Measurements from ENCODE around the gene SLC2A6.

SLC2A6 gene

DNA sequence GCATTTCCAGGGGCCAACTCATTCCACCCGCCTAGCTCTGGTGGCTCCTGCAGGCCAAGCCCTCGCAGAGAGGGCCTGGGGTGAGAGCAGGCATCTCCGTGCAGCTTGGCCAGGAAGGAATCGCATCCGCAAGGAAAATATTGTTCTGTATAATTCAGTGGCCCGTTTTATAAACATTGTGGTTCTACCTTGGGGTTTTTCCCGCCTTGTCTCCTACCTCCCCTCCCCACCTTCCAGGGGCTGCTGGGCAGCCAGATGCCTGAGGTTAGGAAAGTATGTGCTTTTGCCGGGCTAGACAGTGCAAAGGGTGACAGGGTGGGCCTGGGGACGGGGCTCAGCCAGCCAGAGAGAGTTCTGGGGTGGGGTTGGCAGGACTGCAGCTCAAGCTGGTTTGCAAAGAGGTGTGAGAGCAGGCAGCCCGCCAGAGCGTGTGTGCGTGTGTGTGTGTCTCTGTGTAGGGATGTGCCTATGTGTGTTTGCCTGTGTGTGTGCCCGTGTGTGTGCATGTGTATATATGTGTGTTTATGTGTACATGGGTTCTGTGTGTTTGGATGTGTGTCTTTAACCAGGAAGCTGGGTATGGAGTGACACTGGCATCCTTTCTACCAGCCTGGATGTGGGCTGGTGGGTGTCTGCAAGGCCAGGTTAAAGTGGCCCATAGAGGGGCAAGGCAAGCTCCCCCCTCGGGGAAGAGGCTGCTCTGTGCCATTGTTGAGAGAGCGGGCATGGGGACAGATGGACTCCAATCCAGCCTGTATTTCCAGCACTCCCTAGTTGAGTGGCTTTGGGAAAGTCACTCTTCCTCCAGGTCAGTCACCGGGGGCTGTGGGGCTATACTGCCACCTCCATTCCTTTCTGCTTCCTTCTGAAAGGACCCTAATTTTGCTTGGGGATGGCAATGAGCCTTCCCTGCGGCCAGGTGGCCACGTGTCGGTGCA lies 10.6 kb upstream of the SLC2A6 start:
- DNase-seq (ENCODE audit: low read depth), result no peak
- no peak overlapping the region for H3K4me3 ChIP-seq (ENCODE audit: low read length)
- TF ChIP-seq, protein P1, sequence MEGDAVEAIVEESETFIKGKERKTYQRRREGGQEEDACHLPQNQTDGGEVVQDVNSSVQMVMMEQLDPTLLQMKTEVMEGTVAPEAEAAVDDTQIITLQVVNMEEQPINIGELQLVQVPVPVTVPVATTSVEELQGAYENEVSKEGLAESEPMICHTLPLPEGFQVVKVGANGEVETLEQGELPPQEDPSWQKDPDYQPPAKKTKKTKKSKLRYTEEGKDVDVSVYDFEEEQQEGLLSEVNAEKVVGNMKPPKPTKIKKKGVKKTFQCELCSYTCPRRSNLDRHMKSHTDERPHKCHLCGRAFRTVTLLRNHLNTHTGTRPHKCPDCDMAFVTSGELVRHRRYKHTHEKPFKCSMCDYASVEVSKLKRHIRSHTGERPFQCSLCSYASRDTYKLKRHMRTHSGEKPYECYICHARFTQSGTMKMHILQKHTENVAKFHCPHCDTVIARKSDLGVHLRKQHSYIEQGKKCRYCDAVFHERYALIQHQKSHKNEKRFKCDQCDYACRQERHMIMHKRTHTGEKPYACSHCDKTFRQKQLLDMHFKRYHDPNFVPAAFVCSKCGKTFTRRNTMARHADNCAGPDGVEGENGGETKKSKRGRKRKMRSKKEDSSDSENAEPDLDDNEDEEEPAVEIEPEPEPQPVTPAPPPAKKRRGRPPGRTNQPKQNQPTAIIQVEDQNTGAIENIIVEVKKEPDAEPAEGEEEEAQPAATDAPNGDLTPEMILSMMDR (IDR thresholded peaks at IDR 0.05; ENCODE audit: insufficient read depth, low read depth, low read length, missing control alignments), result no peak

- TF ChIP-seq, protein P1 (IDR thresholded peaks at IDR 0.05; ENCODE audit: insufficient read depth, low read depth, low read length, missing control alignments), result no peak
- no peak for DNase-seq (ENCODE audit: low read depth)
- H3K4me3 ChIP-seq (ENCODE audit: low read length), result no peak overlapping the region
Observed at GRCh38 chr9:133488686-133489252, 9.9 kb upstream of the SLC2A6 start.

DNA sequence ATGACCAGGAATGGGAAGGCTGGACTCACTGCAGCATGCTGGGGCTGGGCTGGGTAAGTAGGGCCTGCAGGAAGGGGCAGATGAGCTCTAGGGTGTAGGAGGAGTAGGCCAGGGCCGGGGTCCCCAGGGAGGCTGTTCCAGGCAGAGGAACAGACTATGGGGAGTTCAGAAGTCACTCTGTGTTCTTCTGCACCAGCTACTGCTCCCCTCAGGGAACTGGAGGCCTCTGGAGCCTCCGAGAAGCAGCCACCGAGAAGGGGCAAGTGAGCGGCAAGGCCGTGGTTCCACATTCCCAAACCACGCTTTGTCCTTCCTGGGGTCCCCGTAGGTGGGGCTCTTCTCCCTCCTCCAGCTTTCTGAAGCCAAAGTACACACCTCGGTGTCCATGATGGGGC lies 8.4 kb upstream of the SLC2A6 start:
- H3K4me3 ChIP-seq (ENCODE audit: low read length), result no peak overlapping the region
- DNase-seq (ENCODE audit: low read depth), result no peak
- TF ChIP-seq, protein P1 (IDR thresholded peaks at IDR 0.05; ENCODE audit: insufficient read depth, low read depth, low read length, missing control alignments), result no peak

DNA sequence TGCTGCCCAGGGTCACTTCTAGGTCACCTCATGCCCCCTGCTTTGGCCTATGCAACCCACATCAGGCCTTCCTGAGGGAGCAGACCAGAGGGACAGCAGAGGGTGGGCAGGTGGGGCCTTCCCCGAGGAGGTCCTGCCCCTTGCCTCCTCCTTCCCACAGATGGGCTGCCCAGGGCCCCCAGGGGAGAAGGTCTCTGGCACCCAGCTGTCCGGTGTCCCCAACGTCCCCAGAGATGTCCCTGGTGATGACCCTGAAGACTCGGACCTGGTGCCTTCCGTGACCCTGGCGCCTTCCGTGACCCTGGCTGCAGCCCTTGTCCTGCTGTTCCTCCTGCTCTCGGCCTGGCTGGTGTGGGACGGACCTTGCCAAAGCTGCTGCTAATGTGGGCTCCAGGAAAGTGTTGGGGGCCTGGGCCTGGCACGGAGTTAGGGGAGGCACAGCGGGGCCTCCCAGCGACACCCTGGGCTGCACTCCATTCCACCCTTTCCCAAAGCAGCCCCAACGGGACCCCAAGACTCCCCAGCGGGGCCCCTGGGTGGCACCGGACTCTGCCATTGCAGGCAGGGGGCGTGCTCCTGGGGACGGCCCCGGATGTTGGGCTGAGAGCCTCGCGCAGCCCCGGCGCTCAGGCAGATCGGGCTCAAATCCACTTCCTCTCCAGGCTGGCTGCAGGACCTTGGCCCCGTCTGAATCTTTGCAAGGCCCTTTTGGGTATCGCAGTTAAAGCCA lies 6.8 kb upstream of the SLC2A6 start:
- H3K4me3 ChIP-seq (ENCODE audit: low read length), result no peak overlapping the region
- DNase-seq (ENCODE audit: low read depth), result no peak
- TF ChIP-seq, protein P1 (IDR thresholded peaks at IDR 0.05; ENCODE audit: insufficient read depth, low read depth, low read length, missing control alignments), result no peak

GRCh38 chr9:133484671-133485437 lies 6.0 kb upstream of the SLC2A6 start:
- DNase-seq (ENCODE audit: low read depth), result no peak
- TF ChIP-seq, protein P1 (IDR thresholded peaks at IDR 0.05; ENCODE audit: insufficient read depth, low read depth, low read length, missing control alignments), result no peak

GRCh38 chr9:133483611-133484010 lies 4.7 kb upstream of the SLC2A6 start:
- TF ChIP-seq, protein P1 (IDR thresholded peaks at IDR 0.05; ENCODE audit: insufficient read depth, low read depth, low read length, missing control alignments), result no peak
- H3K4me3 ChIP-seq (ENCODE audit: low read length), result no peak overlapping the region
- no peak for DNase-seq (ENCODE audit: low read depth)

More at GRCh38 chr9:133484671-133485437, 6.0 kb upstream of the SLC2A6 start:
- H3K4me3 ChIP-seq (ENCODE audit: low read length), result no peak overlapping the region

All from epithelial cell of esophagus (primary cell).